ENCODE results near the gene PRG3.

The PRG3 gene

GRCh38 chr11:57426929-57427726 lies 46.2 kb upstream of the PRG3 start, which contains the start of gene SLC43A3:
TSS of gene SLC43A3 (minus strand) at chr11:57427121. CDS start at chr11:57426172, 949 bp downstream.
- no peak for TF ChIP-seq CREB5 (CRISPR knock-in tag; IDR thresholded peaks at IDR 0.05; ENCODE audit: low read depth)
- TF ChIP-seq SNAI2 (CRISPR knock-in tag; IDR thresholded peaks at IDR 0.05), result no peak
- no peak for TF ChIP-seq ISL1 (CRISPR knock-in tag; IDR thresholded peaks at IDR 0.05)
- TF ChIP-seq OSR1 (CRISPR knock-in tag; IDR thresholded peaks at IDR 0.05), result no peak
- no peak for TF ChIP-seq CSDC2 (CRISPR knock-in tag; IDR thresholded peaks at IDR 0.05)
- no peak for TF ChIP-seq ZC3H10 (CRISPR knock-in tag; IDR thresholded peaks at IDR 0.05)
- TF ChIP-seq ARNTL (CRISPR knock-in tag; IDR thresholded peaks at IDR 0.05; ENCODE audit: borderline replicate concordance, low read depth), result no peak
- no peak for TF ChIP-seq GLIS3 (CRISPR knock-in tag; IDR thresholded peaks at IDR 0.05)
- TF ChIP-seq ZNF8 (CRISPR knock-in tag; IDR thresholded peaks at IDR 0.05), result no peak
- TF ChIP-seq TOX (CRISPR knock-in tag; IDR thresholded peaks at IDR 0.05; ENCODE audit: borderline replicate concordance), result no peak
- TF ChIP-seq, protein P1, sequence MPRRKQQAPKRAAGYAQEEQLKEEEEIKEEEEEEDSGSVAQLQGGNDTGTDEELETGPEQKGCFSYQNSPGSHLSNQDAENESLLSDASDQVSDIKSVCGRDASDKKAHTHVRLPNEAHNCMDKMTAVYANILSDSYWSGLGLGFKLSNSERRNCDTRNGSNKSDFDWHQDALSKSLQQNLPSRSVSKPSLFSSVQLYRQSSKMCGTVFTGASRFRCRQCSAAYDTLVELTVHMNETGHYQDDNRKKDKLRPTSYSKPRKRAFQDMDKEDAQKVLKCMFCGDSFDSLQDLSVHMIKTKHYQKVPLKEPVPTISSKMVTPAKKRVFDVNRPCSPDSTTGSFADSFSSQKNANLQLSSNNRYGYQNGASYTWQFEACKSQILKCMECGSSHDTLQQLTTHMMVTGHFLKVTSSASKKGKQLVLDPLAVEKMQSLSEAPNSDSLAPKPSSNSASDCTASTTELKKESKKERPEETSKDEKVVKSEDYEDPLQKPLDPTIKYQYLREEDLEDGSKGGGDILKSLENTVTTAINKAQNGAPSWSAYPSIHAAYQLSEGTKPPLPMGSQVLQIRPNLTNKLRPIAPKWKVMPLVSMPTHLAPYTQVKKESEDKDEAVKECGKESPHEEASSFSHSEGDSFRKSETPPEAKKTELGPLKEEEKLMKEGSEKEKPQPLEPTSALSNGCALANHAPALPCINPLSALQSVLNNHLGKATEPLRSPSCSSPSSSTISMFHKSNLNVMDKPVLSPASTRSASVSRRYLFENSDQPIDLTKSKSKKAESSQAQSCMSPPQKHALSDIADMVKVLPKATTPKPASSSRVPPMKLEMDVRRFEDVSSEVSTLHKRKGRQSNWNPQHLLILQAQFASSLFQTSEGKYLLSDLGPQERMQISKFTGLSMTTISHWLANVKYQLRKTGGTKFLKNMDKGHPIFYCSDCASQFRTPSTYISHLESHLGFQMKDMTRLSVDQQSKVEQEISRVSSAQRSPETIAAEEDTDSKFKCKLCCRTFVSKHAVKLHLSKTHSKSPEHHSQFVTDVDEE (CRISPR knock-in tag; IDR thresholded peaks at IDR 0.05), result no peak
- TF ChIP-seq ZNF70 (CRISPR knock-in tag; IDR thresholded peaks at IDR 0.05), result no peak
- no peak for TF ChIP-seq PPARA (CRISPR knock-in tag; IDR thresholded peaks at IDR 0.05; ENCODE audit: borderline replicate concordance)
- TF ChIP-seq RARB (CRISPR knock-in tag; IDR thresholded peaks at IDR 0.05), result no peak
- ATAC-seq, result peak; percentile 70

DNA sequence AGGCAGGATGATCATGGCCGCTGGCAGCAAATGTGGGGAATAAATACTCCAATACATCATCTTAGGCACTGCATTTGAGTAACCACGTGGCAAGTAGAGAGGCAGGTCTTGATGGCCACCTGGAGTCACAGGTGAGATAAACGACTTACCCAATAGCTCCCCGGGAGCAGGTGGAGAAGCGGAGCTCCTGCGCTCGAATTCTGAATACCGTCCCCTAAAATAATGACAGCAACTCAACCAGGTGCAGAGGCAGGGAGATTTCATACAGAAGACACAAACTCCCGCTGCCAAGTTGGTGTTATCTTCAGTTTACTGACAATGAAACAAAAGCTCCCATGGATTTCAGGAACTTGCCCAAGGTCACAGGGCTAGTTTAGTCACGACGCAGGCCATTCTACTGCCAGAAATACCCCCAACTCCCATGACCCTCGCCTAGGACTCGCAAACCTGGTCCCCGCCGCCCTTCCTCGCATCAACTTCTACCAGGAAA lies 45.5 kb upstream of the PRG3 start:
- no peak for ATAC-seq
- TF ChIP-seq ZNF565 (CRISPR knock-in tag; conservative IDR thresholded peaks at IDR 0.05; ENCODE audit: low read depth) (no peak), ZC3H10 (CRISPR knock-in tag; IDR thresholded peaks at IDR 0.05) (no peak), PPARA (CRISPR knock-in tag; IDR thresholded peaks at IDR 0.05; ENCODE audit: borderline replicate concordance) (no peak), PATZ1 (CRISPR knock-in tag; IDR thresholded peaks at IDR 0.05; ENCODE audit: borderline replicate concordance) (no peak), RARB (CRISPR knock-in tag; IDR thresholded peaks at IDR 0.05) (no peak), ISL1 (CRISPR knock-in tag; IDR thresholded peaks at IDR 0.05) (no peak), TCF4 (CRISPR knock-in tag; IDR thresholded peaks at IDR 0.05; ENCODE audit: borderline replicate concordance) (no peak), BACH2 (CRISPR knock-in tag; IDR thresholded peaks at IDR 0.05; ENCODE audit: borderline replicate concordance) (no peak), ZFP3 (CRISPR knock-in tag; IDR thresholded peaks at IDR 0.05) (no peak), SNAI2 (CRISPR knock-in tag; IDR thresholded peaks at IDR 0.05) (no peak), ZNF8 (CRISPR knock-in tag; IDR thresholded peaks at IDR 0.05) (no peak), ZFP30 (CRISPR knock-in tag; IDR thresholded peaks at IDR 0.05) (no peak), ZNF70 (CRISPR knock-in tag; IDR thresholded peaks at IDR 0.05) (no peak), POU6F1 (CRISPR knock-in tag; IDR thresholded peaks at IDR 0.05; ENCODE audit: borderline replicate concordance, low read depth) (no peak), GLIS3 (CRISPR knock-in tag; IDR thresholded peaks at IDR 0.05) (no peak)
- TF ChIP-seq, protein P2, sequence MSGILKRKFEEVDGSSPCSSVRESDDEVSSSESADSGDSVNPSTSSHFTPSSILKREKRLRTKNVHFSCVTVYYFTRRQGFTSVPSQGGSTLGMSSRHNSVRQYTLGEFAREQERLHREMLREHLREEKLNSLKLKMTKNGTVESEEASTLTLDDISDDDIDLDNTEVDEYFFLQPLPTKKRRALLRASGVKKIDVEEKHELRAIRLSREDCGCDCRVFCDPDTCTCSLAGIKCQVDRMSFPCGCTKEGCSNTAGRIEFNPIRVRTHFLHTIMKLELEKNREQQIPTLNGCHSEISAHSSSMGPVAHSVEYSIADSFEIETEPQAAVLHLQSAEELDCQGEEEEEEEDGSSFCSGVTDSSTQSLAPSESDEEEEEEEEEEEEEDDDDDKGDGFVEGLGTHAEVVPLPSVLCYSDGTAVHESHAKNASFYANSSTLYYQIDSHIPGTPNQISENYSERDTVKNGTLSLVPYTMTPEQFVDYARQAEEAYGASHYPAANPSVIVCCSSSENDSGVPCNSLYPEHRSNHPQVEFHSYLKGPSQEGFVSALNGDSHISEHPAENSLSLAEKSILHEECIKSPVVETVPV (CRISPR knock-in tag; IDR thresholded peaks at IDR 0.05), result no peak
- TF ChIP-seq, protein P1 (CRISPR knock-in tag; IDR thresholded peaks at IDR 0.05), result no peak

Data from SK-N-SH treated with all-trans-retinoic acid at 6 μM for 48 hours (cell line).